Heart left ventricle (tissue), 16 donors: ENCODE measurements around the gene STIP1. TPM values are rescaled to one million over a fixed set of nuclear protein-coding genes. Genes with fewer than 3 reads are reported as not detected.

Experiments
- ATAC-seq, 4 donors: fragments of 200-7000 bp; cut with Tn5 transposase; one replicate each; pipeline ENCODE4 v1.9.1; 2020 to 2022; ENCODE audit warnings: moderate library complexity in 4 of 4, mild to moderate bottlenecking in 3 of 4, moderate number of reproducible peaks in 1 of 4
- DNase-seq, 5 donors: peaks; one replicate each; pipeline ENCODE4 v3.0.0-alpha.2; 2020
- H3K27ac ChIP-seq, 12 donors: fragments of 200-600 bp; sonication (generic) in 4 of 12; one replicate each; pipeline versions ENCODE4 v1.5.0 to v1.8.0; 2016 to 2022; ENCODE audit warnings: mild to moderate bottlenecking in 2 of 12
- H3K27me3 ChIP-seq, 9 donors: fragments of 200-600 bp; sonication (generic) in 2 of 9; one replicate each; pipeline versions ENCODE4 v1.5.1 to v1.8.0; 2016 to 2022; ENCODE audit warnings: mild to moderate bottlenecking in 3 of 9
- H3K36me3 ChIP-seq, 9 donors: fragments of 200-600 bp; sonication (generic) in 2 of 9; one replicate each; pipeline versions ENCODE4 v1.5.0 to v1.8.0; 2018 to 2022; ENCODE audit warnings: mild to moderate bottlenecking in 2 of 9
- H3K4me1 ChIP-seq, 12 donors: fragments of 200-600 bp; sonication (generic) in 4 of 12; one replicate each; pipeline versions ENCODE4 v1.5.0 to v1.8.0; 2016 to 2022; ENCODE audit warnings: mild to moderate bottlenecking in 3 of 12
- H3K4me3 ChIP-seq, 12 donors: fragments of 200-600 bp; sonication (generic) in 4 of 12; one replicate each; pipeline versions ENCODE4 v1.5.0 to v1.8.0; 2017 to 2022; ENCODE audit warnings: mild to moderate bottlenecking in 9 of 12, moderate library complexity in 4 of 12
- H3K9me3 ChIP-seq, 12 donors: fragments of 200-600 bp; sonication (generic) in 4 of 12; one replicate each; pipeline versions ENCODE4 v1.5.0 to v1.8.0; 2016 to 2022; ENCODE audit warnings: mild to moderate bottlenecking in 1 of 12
- CTCF ChIP-seq, 12 donors: fragments of 200-600 bp; sonication (generic) in 4 of 12; IDR thresholded peaks; one replicate each; pipeline versions ENCODE4 v1.5.0 to v1.8.0; 2018 to 2022; ENCODE audit warnings: antibody characterized with exemption in 12 of 12, mild to moderate bottlenecking in 5 of 12
- POLR2A ChIP-seq, 2 donors: fragments of 450-650 bp; IDR thresholded peaks; one replicate each; pipeline ENCODE4 v1.6.1; 2017; ENCODE audit warnings: antibody characterized with exemption in 2 of 2, mild to moderate bottlenecking in 2 of 2, moderate library complexity in 2 of 2
- WGBS, 4 donors: extraction: QIAGEN DNeasy Blood & Tissue Kit in 2 of 4; methylation state at CpG; one replicate each; pipeline versions ENCODE4 v1.1.5 to v1.1.7; 2013 to 2018; 5-methylcytosine and 5-hydroxymethylcytosine counted together
- intact Hi-C, 10 donors: fragments of 100-400 bp; cut with DNase I; formaldehyde crosslinking; loops; one replicate each; pipeline versions ENCODE4 v1.11.1 to v1.14.2; 2022
- polyA plus RNA-seq, 2 donors: library from polyadenylated mRNA; stranded (reverse); fragments of 200-250 nt; gene quantifications; one replicate each; pipeline ENCODE4 v1.2.3, GENCODE V29; 2013
- total RNA-seq, 9 donors: library from RNA; depleted of rRNA in 2 of 9; stranded (reverse); fragments of >200 nt in 2 of 9; fragmentation: NEBNext Ultra II Directional in 3 of 9; extraction: Animal tissue kit (Norgen Biotek cat#: 25700) in 3 of 9; gene quantifications; one replicate each; pipeline versions ENCODE4 v1.1.0 to v1.2.4, GENCODE V29; 2016 to 2023
- donor health status: ischemic (EF 13 %, LVEDD 7.1; RV severe dilation, severe dysfunction).
- donor health status: healthy with polysubstance abuse.
- donor health status: DM: no; HTN: yes; CAD: no.
- donor health status: DM: no; HTN: no; CAD: no.
- donor health status: ischemic (EF 25% LVEDD 6.9; RV normal size, moderate dysfunction).
- donor health status: ischemic (EF 25% LVEDD 5.7; RV mildly dilated, moderate dysfunction).
- donor health status: healthy.
- donor health status: DM: yes; HTN: yes; CAD: no.
- donor health status: ischemic (EF 35%, LVEDD 5.7; RV mildly dilated, moderate dysfunction).
- donor health status: nonischemic (EF 11% LVEDD 7.7; RV severe dilation, severe dysfunction).
- donor health status: DM: yes; HTN: yes; CAD: no.
- donor health status: PGD.
- donor health status: ischemic (EF 29% LVEDD 5.4; RV normal size, mild dysfunction).
- donor health status: nonischemic (EF 23%, LVEDD 6.1; RV moderate dilation, normal function).

STIP1 gene
- total and polyA plus RNA-seq, 11 donors = 68.8 to 175 (median 88.8) TPM

DNA sequence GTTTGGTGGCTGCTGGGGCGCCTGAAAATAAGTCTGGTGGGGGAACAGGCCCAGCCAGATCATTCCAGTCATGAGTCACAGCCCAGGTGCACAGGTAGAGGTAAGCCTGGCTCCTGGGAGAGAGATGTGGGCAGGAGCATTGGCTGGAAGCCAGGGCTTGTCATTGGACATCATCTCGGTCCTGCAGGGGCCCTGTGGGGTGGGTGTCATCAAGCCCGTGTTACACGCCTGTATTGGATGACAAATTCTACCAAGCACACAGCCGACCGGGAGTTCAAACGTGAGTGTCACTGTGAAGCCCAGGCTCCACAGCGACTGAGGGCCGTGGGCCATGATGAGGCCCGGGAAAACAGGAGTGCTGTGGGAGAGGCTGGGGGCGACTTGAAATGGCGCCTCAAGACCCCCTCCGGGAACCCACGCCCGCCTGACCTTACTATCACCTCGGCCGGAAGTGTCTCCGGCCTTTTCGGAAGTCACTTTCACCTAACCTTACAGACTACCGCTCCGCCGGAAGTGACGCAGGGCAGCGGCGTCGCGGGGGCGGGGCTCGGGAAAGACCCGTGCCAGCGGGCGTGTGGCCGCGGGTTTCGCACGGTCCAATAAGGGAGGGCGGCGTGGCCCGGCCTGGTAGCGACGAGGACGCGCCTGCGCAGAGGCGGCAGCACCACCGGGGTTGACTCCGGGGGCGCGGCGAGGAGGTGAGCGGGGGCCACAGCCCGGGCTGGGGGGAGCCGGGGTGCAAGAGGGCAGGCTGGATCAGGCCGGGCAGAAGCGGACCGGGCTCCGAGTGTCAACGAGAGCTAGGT, 54.7 kb downstream of the STIP1 start, which contains the start of gene FKBP2:
Gene FKBP2 (plus strand): TSS at position 661 of the 806 bp plus-strand sequence. CDS start 1,293 bp downstream, outside the sequence.
- peak; percentile 65 to 91 for TF ChIP-seq POLR2A (IDR thresholded peaks at IDR 0.05)
- no peak for TF ChIP-seq CTCF (IDR thresholded peaks at IDR 0.05)
- Histone ChIP-seq H3K4me3 (peak within 1 kb of the TSS; percentile 65 to 99 (median 80)), H3K9me3 (no peaks in the 10 kb centered on the region), H3K27me3 (no peaks in the 10 kb centered on the region), H3K27ac (peak within 1 kb of the TSS; percentile 95 to 100 (median 99)), H3K36me3 (peaks cover 0 to 40% (median 30%) of the 10 kb centered on the region in 9 donors), H3K4me1 (peaks cover 0 to 67% (median 34%) of the 10 kb centered on the region in 12 donors)
- DNase-seq (peak; percentile 97 to 99 (median 98)), ATAC-seq (peak; percentile 68 to 78 (median 74))
- intact Hi-C loops = loop anchor here in 3 of 10 donors (1.0 to 2.0 kb wide), 3 partner anchors 30 to 64 kb away; partner anchors contain the start of genes BAD (in 1 of the 3) and ESRRA (in 1 of the 3)
- 2% methylated on average over 32 to 58 of the region's 58 CpGs for WGBS, 4 donors

DNA sequence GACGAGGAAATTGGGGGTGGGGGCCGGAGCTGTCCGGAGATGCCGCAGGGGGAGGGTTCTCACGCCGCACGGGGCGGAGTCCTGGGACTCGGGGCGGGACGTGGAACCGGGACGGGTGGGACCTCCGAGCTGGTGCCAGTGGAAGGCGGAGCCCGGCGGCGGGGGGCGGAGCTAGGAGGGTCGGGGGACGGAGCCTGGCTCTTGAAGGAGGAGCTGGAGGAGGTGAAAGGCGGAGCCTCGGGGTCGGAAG, 55.2 kb downstream of the STIP1 start:
- Histone ChIP-seq H3K9me3 (no peaks in the 10 kb centered on the region), H3K27me3 (no peaks in the 10 kb centered on the region), H3K4me3 (peak overlapping the region; percentile 37 to 99 (median 79)), H3K36me3 (peaks cover 0 to 38% (median 28%) of the 10 kb centered on the region in 9 donors), H3K4me1 (peaks cover 0 to 62% (median 33%) of the 10 kb centered on the region in 12 donors), H3K27ac (peak overlapping the region; percentile 95 to 100 (median 99))
- DNase-seq = peak in 4 of 5 donors; percentile 99 to 100 (median 100)
- intact Hi-C loops = loop anchor here in 3 of 10 donors (1.0 to 2.0 kb wide), 3 partner anchors 29 to 64 kb away; partner anchors contain the start of genes BAD (in 1 of the 3) and ESRRA (in 1 of the 3)
- TF ChIP-seq POLR2A (IDR thresholded peaks at IDR 0.05) = no peak
- TF ChIP-seq CTCF (IDR thresholded peaks at IDR 0.05) = no peak
- peak; percentile 84 to 93 (median 86) for ATAC-seq
- 0 to 3% (median 1%) methylated on average over 6 to 24 of the region's 24 CpGs for WGBS, 4 donors

DNA sequence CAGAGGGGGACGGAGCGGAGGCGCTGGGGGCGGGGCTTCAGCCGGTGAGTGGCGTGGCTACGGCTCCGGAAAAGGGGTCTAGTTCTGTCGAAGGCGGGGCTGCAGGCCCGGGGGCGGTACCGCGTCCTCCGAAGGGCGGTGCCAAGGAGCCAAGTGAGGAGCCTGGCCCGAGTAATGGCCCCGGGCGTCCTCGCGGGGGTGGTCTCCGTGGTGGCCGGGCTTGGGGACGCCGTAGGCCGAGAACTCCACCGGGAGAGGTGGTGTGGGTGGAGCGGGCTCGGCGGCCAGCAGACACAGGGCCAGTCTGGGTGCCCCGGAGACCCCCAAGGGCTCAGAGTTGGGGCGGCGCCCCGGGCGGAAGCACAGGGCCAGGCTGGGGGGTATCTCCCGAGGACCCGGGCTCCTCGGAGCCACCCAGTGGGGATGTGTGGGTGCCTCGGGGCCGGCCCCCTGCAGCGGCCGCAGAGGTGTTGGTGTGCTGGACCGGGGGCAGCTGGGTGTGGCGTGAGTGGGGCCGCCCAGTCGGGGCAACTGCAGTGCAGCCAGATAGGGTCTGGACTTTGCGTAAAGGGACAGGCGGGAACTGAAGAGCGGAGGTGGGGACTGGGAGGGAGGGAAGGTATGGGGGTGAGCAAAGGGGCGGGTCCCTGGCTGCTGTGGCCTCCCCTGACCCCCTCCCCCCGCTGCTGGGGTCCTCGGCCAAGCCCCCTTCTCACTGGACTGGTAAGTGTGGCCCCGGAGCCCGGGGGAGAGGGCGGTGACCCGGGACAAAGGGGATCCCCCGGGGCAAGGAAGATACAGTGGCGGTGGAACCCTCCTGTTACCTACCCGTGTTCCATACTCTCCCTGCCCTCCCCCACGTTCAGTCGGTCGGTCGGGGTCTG, 55.8 kb downstream of the STIP1 start:
- H3K9me3 ChIP-seq = no peaks in the 10 kb centered on the region
- H3K36me3 ChIP-seq = peaks cover 0 to 36% (median 26%) of the 10 kb centered on the region in 9 donors
- intact Hi-C loops = loop anchor here in 3 of 10 donors (1.0 to 2.0 kb wide), 3 partner anchors 29 to 63 kb away; partner anchors contain the start of genes BAD (in 1 of the 3) and ESRRA (in 1 of the 3)
- H3K4me1 ChIP-seq = peaks cover 0 to 62% (median 33%) of the 10 kb centered on the region in 12 donors
- H3K27ac ChIP-seq = peak overlapping the region; percentile 72 to 100 (median 99)
- WGBS, 4 donors = 1% methylated on average over 20 to 63 of the region's 63 CpGs
- TF ChIP-seq CTCF (IDR thresholded peaks at IDR 0.05) = peak in 1 of 12 donors; percentile 26
- peak in 1 of 2 donors; percentile 86 for TF ChIP-seq POLR2A (IDR thresholded peaks at IDR 0.05)
- ATAC-seq (peak in 3 of 4 donors; percentile 1 to 26 (median 17)), DNase-seq (peak in 4 of 5 donors; percentile 58 to 100 (median 68))
- H3K4me3 ChIP-seq = peak overlapping the region; percentile 65 to 99 (median 80)
- H3K27me3 ChIP-seq = no peaks in the 10 kb centered on the region
